A673 (cell line): Measurements from ENCODE around the gene ZNF668.

Experiments used
- CTCF ChIP-seq: fragments of 300-800, 200-600 bp; sonication (generic); conservative IDR thresholded peaks from 2 replicates; pipeline ENCODE4 v1.5.1; 2017; ENCODE audit warnings: low read depth, mild to moderate bottlenecking, antibody characterized with exemption, low read length, moderate library complexity, mixed read lengths
- EZH2 ChIP-seq: fragments of 200-600 bp; sonication (generic); IDR thresholded peaks from 2 replicates; pipeline ENCODE4 v1.6.1; 2017; ENCODE audit warnings: borderline replicate concordance, low read depth, mild to moderate bottlenecking, mixed read lengths, antibody characterized with exemption, low read length; ENCODE audit not compliant: poor library complexity, severe bottlenecking

DNA sequence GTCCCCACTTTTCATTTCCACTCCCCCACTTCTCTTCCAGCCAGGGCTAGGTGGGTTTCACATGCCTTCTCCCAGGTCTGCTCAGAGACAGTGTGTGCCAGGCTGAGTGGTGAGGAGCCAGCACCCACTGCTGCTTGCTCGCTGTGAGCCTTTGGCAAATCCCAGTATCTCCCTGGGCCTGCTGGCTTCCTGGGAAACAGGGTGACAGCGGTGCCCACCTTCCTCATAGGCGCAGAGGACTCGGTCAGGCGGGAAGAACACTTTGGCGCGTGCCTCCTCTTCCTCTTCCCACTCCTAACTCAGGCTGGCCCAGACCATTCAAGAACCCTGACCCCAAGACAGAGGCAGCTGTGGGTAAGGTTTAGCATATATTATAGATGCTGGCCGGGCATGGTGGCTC is 15.2 kb upstream of the ZNF668 start:
- no peak for TF ChIP-seq CTCF
- TF ChIP-seq EZH2: no peak
